Hepatocyte (in vitro differentiated cells): ENCODE measurements around the gene RELT. TPM values are rescaled to one million over a fixed set of nuclear protein-coding genes. Genes with fewer than 3 reads are reported as not detected.

Experiments
- DNase-seq: peaks from one replicate; pipeline ENCODE4 v3.0.0-alpha.2; 2016; ENCODE audit warnings: low spot score
- H2AFZ ChIP-seq: fragments of 200-600 bp; sonication (generic); 2 replicates; pipeline ENCODE4 v1.6.0; 2016; ENCODE audit warnings: antibody characterized with exemption, mild to moderate bottlenecking
- H3K27ac ChIP-seq: fragments of 200-600 bp; sonication (generic); 2 replicates; pipeline ENCODE4 v1.5.1; 2016; ENCODE audit warnings: mild to moderate bottlenecking
- H3K27me3 ChIP-seq: fragments of 200-600 bp; sonication (generic); 2 replicates; pipeline ENCODE4 v1.6.1; 2016
- H3K36me3 ChIP-seq: fragments of 200-600 bp; sonication (generic); replicated peaks from 2 replicates; pipeline ENCODE4 v1.5.1; 2016; ENCODE audit warnings: low read depth; ENCODE audit not compliant: insufficient read depth
- H3K4me1 ChIP-seq: fragments of 200-600 bp; sonication (generic); 2 replicates; pipeline ENCODE4 v1.5.1; 2016; ENCODE audit warnings: mild to moderate bottlenecking, moderate library complexity; ENCODE audit not compliant: insufficient read depth
- H3K4me2 ChIP-seq: fragments of 200-600 bp; sonication (generic); 2 replicates; pipeline ENCODE4 v1.6.0; 2016
- H3K4me3 ChIP-seq: fragments of 200-600 bp; sonication (generic); 2 replicates; pipeline ENCODE4 v1.5.1; 2016; ENCODE audit warnings: mild to moderate bottlenecking
- H3K79me2 ChIP-seq: fragments of 200-600 bp; sonication (generic); 2 replicates; pipeline ENCODE4 v1.6.0; 2017; ENCODE audit warnings: mild to moderate bottlenecking
- H3K9me2 ChIP-seq: fragments of 200-600 bp; sonication (generic); replicated peaks from 2 replicates; pipeline ENCODE4 v1.6.0; 2017; ENCODE audit warnings: mild to moderate bottlenecking; ENCODE audit not compliant: insufficient read depth
- H3K9me3 ChIP-seq: fragments of 200-600 bp; sonication (generic); 2 replicates; pipeline ENCODE4 v1.5.1; 2016; ENCODE audit warnings: low read depth, mild to moderate bottlenecking
- H4K20me1 ChIP-seq: fragments of 200-600 bp; sonication (generic); 2 replicates; pipeline ENCODE4 v1.6.0; 2016; ENCODE audit warnings: mild to moderate bottlenecking; ENCODE audit not compliant: insufficient read depth, poor library complexity, severe bottlenecking
- EZH2 ChIP-seq: fragments of 200-600 bp; sonication (generic); IDR thresholded peaks from 2 replicates; pipeline ENCODE4 v1.6.1; 2016; ENCODE audit warnings: antibody characterized with exemption, mild to moderate bottlenecking, borderline replicate concordance
- EZH2phosphoT487 ChIP-seq: fragments of 200-600 bp; sonication (generic); IDR thresholded peaks from one replicate; pipeline ENCODE4 v1.6.1; 2018; ENCODE audit warnings: antibody characterized with exemption, mild to moderate bottlenecking, low read depth, moderate library complexity; ENCODE audit not compliant: unreplicated experiment, severe bottlenecking
- WGBS: methylation state at CpG from one replicate; pipeline ENCODE4 v1.1.6; 2016; ENCODE audit warnings: low lambda C conversion rate; ENCODE audit errors: missing lambda C conversion rate; 5-methylcytosine and 5-hydroxymethylcytosine counted together
- polyA plus RNA-seq: library from polyadenylated mRNA; unstranded; fragments of >200 nt; fragmentation: Nextera tagmentation; extraction: Ambion mirVana; gene quantifications from 2 replicates; pipeline ENCODE4 v1.2.1, GENCODE V29; 2016
- total RNA-seq: library from RNA; depleted of rRNA; stranded (reverse); fragments of >200 nt; gene quantifications from 2 replicates; pipeline ENCODE4 v1.2.3, GENCODE V29; 2014
- TF ChIP-seq, protein P1 (sequence below): fragments of 200-600 bp; sonication (generic); IDR thresholded peaks from 2 replicates; pipeline ENCODE4 v1.5.1; 2016; ENCODE audit warnings: antibody characterized with exemption, mild to moderate bottlenecking; ENCODE audit not compliant: poor library complexity

RELT gene
- total and polyA plus RNA-seq, 2 experiments from 2014 or later = 1.6 to 3.4 TPM

GRCh38 chr11:73349633-73350032 is 26.6 kb upstream of the RELT start:
- TF ChIP-seq EZH2 = no peak
- TF ChIP-seq, protein P1, sequence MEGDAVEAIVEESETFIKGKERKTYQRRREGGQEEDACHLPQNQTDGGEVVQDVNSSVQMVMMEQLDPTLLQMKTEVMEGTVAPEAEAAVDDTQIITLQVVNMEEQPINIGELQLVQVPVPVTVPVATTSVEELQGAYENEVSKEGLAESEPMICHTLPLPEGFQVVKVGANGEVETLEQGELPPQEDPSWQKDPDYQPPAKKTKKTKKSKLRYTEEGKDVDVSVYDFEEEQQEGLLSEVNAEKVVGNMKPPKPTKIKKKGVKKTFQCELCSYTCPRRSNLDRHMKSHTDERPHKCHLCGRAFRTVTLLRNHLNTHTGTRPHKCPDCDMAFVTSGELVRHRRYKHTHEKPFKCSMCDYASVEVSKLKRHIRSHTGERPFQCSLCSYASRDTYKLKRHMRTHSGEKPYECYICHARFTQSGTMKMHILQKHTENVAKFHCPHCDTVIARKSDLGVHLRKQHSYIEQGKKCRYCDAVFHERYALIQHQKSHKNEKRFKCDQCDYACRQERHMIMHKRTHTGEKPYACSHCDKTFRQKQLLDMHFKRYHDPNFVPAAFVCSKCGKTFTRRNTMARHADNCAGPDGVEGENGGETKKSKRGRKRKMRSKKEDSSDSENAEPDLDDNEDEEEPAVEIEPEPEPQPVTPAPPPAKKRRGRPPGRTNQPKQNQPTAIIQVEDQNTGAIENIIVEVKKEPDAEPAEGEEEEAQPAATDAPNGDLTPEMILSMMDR = no peak
- TF ChIP-seq EZH2phosphoT487 = no peak
- WGBS = 95% methylated on average over 6 of the region's 6 CpGs
- no peaks in the 10 kb centered on the region for H3K9me3 ChIP-seq
- H3K4me1 ChIP-seq = no peaks in the 10 kb centered on the region
- H3K36me3 ChIP-seq = no peaks in the 10 kb centered on the region
- no peak overlapping the region for H3K27ac ChIP-seq
- no peak overlapping the region for H3K4me3 ChIP-seq
- no peak overlapping the region for H2AFZ ChIP-seq
- H3K27me3 ChIP-seq = no peaks in the 10 kb centered on the region
- peaks cover 22% of the 10 kb centered on the region for H4K20me1 ChIP-seq
- no peaks in the 10 kb centered on the region for H3K9me2 ChIP-seq
- no peak overlapping the region for H3K4me2 ChIP-seq
- peaks cover 25% of the 10 kb centered on the region for H3K79me2 ChIP-seq
- DNase-seq = no peak

- Histone ChIP-seq H3K27ac (no peak overlapping the region), H2AFZ (no peak overlapping the region), H3K4me1 (no peaks in the 10 kb centered on the region), H3K9me3 (no peaks in the 10 kb centered on the region), H3K9me2 (no peaks in the 10 kb centered on the region), H3K4me2 (no peak overlapping the region), H3K27me3 (no peaks in the 10 kb centered on the region), H3K4me3 (no peak overlapping the region), H3K79me2 (peaks cover 10% of the 10 kb centered on the region), H3K36me3 (no peaks in the 10 kb centered on the region), H4K20me1 (peaks cover 10% of the 10 kb centered on the region)
- TF ChIP-seq EZH2 (no peak), EZH2phosphoT487 (no peak)
- TF ChIP-seq, protein P1 = peak; percentile 96
- WGBS = 26% methylated on average over 16 of the region's 16 CpGs
- peak; percentile 78 for DNase-seq
Measured at GRCh38 chr11:73350908-73351636, 25.1 kb upstream of the RELT start.

DNA sequence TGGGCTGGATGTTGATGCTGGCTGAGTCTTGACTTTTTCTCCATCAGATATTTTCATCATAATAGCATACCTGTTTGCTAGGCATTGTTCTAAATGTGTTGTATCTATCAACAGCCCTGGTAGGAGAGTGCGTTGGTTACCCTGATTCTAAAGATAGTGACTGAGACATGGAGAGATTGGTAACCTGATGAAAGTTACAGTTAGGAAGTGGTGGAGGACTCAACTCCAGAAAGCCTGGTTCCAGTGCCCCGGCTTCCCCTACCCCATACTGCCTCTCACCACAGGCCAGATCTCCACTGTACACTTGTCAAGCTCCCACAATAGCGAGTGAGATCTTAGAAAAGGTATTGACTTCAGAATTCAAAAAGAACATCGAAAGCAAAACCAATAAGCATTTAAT is 22.8 kb upstream of the RELT start:
- peaks cover 7% of the 10 kb centered on the region for H4K20me1 ChIP-seq
- H3K36me3 ChIP-seq = no peaks in the 10 kb centered on the region

More for the DNA sequence above, 22.8 kb upstream of the RELT start:
- Histone ChIP-seq H2AFZ (no peak overlapping the region), H3K27ac (no peak overlapping the region), H3K9me2 (no peaks in the 10 kb centered on the region), H3K9me3 (no peaks in the 10 kb centered on the region), H3K4me2 (no peak overlapping the region), H3K4me3 (no peak overlapping the region), H3K79me2 (peaks cover 7% of the 10 kb centered on the region), H3K27me3 (no peaks in the 10 kb centered on the region), H3K4me1 (no peaks in the 10 kb centered on the region)
- 96% methylated on average over 4 of the region's 4 CpGs for WGBS
- TF ChIP-seq EZH2phosphoT487 = no peak
- TF ChIP-seq, protein P1 = no peak
- no peak for TF ChIP-seq EZH2
- no peak for DNase-seq
